ENCODE results near the gene PLCXD3.
"Not testable (repeated sequence)": the region's sequence is repeated elsewhere in the genome, so short reads cannot be mapped to it uniquely, and the experiment has no call there.

- not testable (repeated sequence) for TF ChIP-seq CTCF (conservative IDR thresholded peaks at IDR 0.05; ENCODE audit: low read depth, low read length); EZH2 (IDR thresholded peaks at IDR 0.05; ENCODE audit: low read length, unreplicated experiment); EZH2phosphoT487 (IDR thresholded peaks at IDR 0.05; ENCODE audit: borderline replicate concordance, low read length)
Observed at GRCh38 chr5:41322826-41323225, 187.6 kb downstream of the PLCXD3 start.
